Dermis blood vessel endothelial cell (primary cell): Measurements from ENCODE around the gene HOXD10. TPM values are rescaled to one million over a fixed set of nuclear protein-coding genes. Genes with fewer than 3 reads are reported as not detected.

Experiments
- DNase-seq: peaks from one replicate; pipeline ENCODE4 v3.0.0; 2010
- total RNA-seq: library from RNA; depleted of rRNA; stranded (reverse); fragments of >200 nt; gene quantifications from 2 replicates; pipeline ENCODE4 v1.2.3, GENCODE V29; 2014

The HOXD10 gene
- total RNA-seq, 1 donor from 2014 or later = 7.7 TPM

DNA sequence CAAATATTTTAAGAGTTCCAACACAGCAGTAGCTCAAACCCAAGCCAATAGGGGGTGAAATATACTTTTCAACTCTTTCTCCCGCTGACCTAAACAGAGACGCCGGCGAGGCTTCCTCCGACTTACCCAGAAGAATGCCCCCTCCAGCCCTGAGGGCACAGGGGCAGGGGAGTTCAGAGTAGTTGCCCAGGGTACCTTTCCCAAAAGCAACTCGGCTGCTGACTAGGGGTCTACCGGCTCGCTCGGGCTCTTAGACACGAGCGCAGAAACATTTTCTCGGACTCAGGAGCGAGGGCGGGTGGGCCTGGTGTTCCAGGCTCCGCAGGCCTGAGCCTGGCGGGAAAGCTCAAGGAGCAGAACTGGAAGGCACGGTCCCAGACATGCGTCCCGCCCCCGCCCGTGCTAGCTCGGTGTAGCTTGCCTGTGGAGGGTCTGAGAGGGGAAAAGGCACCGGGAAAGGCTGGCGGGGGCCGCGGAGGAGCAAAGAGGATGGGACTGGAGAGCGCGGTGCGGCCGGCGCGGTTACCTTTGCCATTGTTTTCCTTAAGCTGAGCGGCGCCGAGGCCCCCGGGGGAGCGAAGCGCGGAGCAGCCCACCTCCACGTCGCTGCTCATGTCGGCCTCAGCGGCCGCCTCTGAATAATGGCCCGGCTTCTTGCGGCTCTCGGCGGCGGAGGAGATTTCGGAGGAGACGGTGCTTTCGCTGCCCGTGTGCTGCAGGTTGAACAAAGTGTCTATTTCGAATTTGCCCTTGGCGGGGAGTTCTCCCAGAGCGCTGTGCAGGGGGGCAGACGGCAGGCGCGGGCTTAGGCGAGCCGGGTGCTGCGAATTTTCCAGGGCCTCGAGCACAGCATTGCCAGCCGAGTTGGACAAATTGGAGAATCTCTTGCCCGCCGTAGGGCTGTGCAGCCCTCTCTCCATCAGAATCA, 33.5 kb upstream of the HOXD10 start:
- no peak for DNase-seq

- no peak for DNase-seq
Measured at GRCh38 chr2:176083796-176084261, 32.7 kb upstream of the HOXD10 start, which contains the start of gene EVX2. Gene EVX2, minus strand, starts transcription at chr2:176083962. Its CDS starts 186 bp downstream, at chr2:176083776.

GRCh38 chr2:176084611-176085119, 31.9 kb upstream of the HOXD10 start:
- DNase-seq = no peak

- no peak for DNase-seq
Measured at GRCh38 chr2:176085120-176085788, 31.3 kb upstream of the HOXD10 start.

DNA sequence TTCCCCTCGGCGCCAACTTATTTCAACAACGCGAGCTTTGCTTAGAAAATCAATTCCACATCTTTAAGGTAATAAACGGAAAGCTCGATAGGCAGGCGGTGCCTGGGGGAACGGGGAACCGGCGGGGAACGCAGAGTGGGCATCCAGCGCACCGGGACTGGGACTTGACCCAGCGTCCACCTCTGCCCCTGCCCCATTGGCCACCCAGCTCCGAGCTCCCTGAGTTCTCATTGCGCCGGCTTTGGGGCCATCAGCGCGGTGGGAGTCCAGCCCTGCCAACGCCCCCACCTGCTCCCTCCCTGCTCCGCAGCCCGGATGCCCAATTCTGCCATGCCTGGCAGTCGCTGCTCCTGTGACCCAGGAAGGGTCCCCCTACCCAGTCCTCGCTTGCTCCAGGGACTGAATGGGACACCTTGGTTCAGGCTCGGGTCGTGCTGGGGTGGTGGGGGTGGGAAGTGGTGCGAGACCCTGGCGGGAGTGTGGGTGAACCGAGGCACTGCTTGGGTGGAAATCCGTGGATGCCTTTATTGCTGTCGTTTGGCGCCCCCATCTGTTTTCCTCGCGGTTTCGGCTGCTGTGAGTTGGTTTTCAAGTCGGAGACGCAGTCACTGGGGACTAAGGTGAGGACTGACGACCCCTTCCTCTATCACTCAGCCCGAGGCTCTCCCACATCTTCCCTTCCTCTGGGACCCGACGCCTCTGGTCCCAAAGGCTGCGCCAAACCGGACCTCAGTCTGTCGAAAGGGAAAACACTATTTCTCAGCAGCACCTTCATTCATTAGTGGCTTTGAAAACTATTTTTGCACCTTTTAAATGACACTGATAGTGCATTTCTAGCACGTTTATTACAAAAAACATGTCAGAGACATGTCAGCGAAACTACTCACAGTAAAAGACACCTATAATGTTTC, 30.5 kb upstream of the HOXD10 start:
- peak; percentile 69 for DNase-seq

DNA sequence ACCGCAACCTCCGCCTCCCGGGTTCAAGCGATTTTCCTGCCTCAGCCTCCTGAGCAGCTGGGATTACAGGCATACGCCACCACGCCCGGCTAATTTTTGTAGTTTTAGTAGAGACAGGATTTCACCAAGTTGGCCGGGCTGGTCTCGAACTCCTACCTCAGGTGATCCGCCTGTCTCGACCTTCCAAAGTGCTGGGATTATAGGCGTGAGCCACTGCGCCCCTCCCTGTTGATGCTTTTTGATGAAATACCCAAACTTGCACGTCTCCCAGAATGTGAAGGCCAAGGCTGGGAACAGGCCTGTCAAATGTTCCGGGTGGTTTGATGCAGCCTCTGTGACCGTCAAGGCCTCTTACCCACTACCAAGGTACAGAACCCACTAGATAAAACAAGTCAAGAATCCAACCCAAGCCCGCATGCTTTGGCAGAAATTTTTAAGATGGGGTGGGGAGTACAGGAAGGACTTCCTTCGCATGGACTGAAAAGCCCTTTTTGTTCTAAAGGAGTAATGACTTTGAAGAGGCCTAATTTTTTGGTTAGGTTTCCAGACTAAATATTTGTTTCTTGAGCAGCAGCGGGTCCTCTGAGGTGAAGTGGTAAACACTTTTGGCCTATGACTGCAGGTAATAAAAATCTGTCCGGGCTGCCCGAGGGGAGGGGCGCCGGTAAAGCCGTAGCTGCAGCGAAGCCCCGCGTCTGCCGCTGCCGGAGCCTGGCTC, 29.1 kb upstream of the HOXD10 start:
- no peak for DNase-seq

DNA sequence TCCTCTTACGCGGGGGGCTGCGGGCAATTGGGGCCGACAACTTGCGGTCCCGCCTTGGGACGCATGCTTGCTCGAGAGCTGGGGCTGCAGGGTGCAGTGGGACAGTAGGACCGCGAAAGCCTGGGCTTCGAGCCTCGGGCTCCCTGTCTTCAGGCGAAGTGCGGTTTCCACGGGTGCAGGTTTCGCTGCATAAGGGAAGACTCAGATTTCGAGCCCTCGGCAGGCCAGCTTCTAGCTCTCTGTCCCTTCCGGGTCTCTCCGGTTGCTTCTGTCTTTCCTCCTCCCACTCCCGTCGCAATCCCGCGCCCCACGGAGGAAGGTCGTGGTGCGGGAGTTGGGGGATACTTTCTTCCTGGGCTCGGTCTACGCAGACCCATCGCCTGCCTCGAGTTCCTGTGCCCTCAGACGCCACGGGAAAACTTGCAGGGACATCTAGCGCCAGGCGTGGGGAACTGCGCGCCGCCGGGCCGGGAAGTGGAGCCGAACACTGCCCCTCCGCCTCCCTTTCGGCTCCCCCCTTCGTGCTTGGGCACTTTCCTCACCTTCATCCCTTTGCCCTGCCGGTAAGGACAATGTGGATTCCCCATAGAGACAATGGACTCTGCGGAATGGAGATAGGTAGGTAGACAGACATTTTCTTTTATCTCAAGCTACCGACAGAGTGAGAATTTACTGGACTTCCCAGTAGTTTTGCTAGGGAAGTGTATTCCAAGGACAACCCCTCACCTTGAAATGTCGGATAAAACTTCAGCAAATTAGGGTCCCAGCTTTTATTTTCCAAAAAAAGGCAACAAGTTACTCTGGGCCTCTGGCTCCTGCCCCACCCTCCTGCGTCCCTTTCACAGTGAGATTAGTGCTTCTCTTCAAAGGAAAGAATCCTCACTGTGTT, 28.3 kb upstream of the HOXD10 start:
- DNase-seq = peak; percentile 71

- DNase-seq = no peak
Measured at GRCh38 chr2:176088937-176089842, 27.4 kb upstream of the HOXD10 start.

DNA sequence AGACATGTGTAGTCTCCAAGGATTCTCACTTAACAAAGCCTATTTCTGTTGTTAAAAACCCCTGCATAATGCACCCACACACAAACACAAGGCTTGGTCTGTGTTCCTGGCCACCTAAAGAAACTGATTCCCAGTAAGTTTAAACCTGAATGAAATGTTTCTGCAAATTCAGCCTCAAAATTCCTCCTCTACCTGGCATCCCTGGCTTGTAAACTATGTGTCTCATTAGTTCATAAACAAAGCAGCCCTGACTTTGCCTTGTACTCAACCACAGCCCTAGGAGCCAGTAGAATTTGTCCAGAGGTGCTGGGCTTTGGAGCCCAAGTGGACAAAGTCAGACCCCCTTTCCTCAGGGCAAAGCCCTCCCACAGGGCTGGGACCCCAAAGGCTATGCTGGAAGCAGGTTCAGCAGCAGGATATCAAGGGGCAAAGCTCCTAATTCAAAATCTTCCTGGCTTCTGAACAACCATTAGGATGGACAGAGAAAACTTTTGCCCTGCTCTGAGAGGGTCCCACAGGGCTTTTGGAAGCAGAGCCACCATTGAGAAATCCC, 26.7 kb upstream of the HOXD10 start:
- no peak for DNase-seq

GRCh38 chr2:176090862-176091261, 25.7 kb upstream of the HOXD10 start:
- no peak for DNase-seq

DNA sequence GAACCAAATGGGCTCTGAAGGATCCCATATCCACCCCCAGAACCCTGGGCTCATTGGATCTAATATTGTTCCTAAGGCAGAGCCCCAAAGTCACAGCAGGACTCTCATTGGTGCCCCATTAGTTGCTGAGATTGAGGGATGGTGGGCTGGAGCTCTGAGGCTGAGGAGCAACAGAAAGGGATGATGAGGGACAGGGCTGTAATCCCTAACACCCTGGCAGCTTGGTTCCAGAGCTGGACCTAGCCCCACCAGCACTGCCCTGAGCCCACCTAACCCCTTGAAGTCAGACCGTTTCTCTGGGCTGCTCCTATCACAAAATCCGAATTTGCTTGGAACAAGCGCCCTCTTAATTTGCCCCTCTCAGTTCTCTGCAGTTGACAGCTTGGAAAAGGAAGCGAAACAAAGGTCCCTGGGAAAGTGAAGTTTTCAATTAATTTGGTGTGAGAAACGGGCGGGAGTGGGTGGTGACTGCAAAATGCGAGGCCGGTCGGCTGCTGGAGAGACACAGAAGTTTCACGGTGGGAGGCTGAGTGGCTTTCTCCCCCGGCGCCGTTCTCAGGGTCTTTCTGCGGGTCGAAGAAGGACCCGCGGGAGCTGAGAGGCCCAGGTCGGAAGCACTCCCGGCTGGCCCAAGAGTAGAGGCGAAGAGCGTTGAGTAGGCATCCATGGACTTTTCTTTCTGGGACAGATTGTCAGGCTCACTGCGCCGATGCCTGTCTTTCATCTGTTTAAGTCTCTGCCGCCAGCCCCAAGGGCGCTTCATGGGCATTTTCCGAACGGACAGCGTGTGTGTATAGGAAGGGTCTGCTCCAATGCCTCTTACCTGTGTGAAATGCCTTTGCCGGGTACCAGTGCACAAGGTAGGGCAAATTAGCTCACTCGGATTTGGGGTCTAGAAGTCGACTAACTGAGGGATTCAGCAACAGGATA, 25.0 kb upstream of the HOXD10 start:
- no peak for DNase-seq

GRCh38 chr2:176092270-176093144, 24.1 kb upstream of the HOXD10 start, which contains the start of gene HOXD13:
Gene HOXD13, plus strand, starts transcription at chr2:176092721. Its CDS starts 170 bp downstream, at chr2:176092891.
- no peak for DNase-seq

GRCh38 chr2:176093145-176093897, 23.3 kb upstream of the HOXD10 start:
- DNase-seq = peak; percentile 51

- no peak for DNase-seq
Measured at GRCh38 chr2:176093898-176094249, 22.7 kb upstream of the HOXD10 start.

DNA sequence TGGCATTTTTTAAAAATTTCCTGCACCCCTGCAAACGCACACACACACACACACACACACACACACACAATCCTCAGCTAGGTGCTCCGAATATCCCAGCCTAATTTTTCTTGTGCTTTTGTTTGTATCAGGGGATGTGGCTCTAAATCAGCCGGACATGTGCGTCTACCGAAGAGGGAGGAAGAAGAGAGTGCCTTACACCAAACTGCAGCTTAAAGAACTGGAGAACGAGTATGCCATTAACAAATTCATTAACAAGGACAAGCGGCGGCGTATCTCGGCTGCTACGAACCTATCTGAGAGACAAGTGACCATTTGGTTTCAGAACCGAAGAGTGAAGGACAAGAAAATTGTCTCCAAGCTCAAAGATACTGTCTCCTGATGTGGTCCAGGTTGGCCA, 22.2 kb upstream of the HOXD10 start:
- DNase-seq = no peak

DNA sequence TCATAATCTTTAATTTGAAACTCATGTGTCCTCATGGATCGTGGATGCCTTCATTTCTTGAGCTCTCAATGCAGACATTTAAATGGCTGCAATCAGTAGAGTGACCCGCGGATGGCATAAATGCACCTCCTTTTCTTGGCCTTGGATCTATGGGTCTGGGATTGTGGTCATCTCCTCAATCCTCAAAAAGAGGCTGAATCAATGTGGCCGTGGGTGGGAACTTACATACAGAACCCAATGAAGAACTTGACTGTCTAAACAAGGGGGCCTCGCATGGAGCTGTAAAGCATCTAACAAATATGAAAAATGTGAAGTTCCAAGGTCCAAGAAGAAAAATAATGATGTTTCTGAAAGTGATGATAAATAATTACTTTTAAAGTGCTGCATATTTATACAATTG, 21.2 kb upstream of the HOXD10 start:
- no peak for DNase-seq
